ENCODE measurements around the gene JPH2.

Gene JPH2

DNA sequence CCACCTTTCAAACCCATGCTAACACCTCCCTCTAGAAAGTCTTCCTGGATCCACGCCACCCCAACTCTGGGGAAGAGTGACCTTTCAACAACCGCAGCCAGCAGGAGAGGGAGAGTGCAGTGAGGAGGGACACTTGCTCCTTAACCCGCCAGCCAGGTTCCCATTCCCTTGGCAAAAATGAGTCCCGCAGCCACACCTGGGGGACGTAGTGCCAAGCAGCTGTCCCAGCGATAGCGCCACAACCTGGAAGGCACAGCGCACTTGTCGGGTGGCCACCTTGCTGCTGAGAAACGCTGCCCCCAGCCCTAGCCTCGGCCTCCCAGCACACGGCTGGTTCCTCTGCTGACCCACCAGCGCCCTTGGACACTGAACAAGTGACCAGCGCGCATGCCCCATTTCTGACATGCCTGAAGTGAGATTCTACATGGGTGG, 119.3 kb downstream of the JPH2 start:
- H3K9ac ChIP-seq (ENCODE audit: low read length), result no peak overlapping the region
- H3K4me2 ChIP-seq (ENCODE audit: low read depth, low read length, poor library complexity, severe bottlenecking), result no peak overlapping the region
- H3K9me2 ChIP-seq (replicated peaks; ENCODE audit: insufficient read depth, low read length), result no peaks in the 10 kb centered on the region

GRCh38 chr20:44066645-44067606, 120.1 kb downstream of the JPH2 start:
- H3K9me3 ChIP-seq (ENCODE audit: insufficient read depth, low read length), result no peaks in the 10 kb centered on the region
- no peak overlapping the region for H2AFZ ChIP-seq (ENCODE audit: low read depth, low read length, severe bottlenecking)
- H3K4me3 ChIP-seq (ENCODE audit: insufficient read depth, low read length, poor library complexity, severe bottlenecking), result no peak overlapping the region
- H3K9me2 ChIP-seq (replicated peaks; ENCODE audit: insufficient read depth, low read length), result no peaks in the 10 kb centered on the region
- no peaks in the 10 kb centered on the region for H4K20me1 ChIP-seq (ENCODE audit: low read depth, low read length)
- TF ChIP-seq CTCF (IDR thresholded peaks at IDR 0.05; ENCODE audit: insufficient read depth, low read length, poor library complexity, severe bottlenecking) (no peak), EZH2phosphoT487 (conservative IDR thresholded peaks at IDR 0.05; ENCODE audit: low read length) (no peak)
- no peaks in the 10 kb centered on the region for H3K36me3 ChIP-seq (ENCODE audit: low read length)
- H3F3A ChIP-seq (ENCODE audit: insufficient read depth), result no peaks in the 10 kb centered on the region
- H3K79me2 ChIP-seq (ENCODE audit: insufficient read depth, low read length), result no peaks in the 10 kb centered on the region
- H3K27me3 ChIP-seq (ENCODE audit: low read length), result no peaks in the 10 kb centered on the region
- no peak overlapping the region for H3K27ac ChIP-seq (ENCODE audit: low read depth, low read length)
- H3K4me2 ChIP-seq (ENCODE audit: low read depth, low read length, poor library complexity, severe bottlenecking), result no peak overlapping the region
- H3K9ac ChIP-seq (ENCODE audit: low read length), result no peak overlapping the region

More for the DNA sequence above, 119.3 kb downstream of the JPH2 start:
- no peaks in the 10 kb centered on the region for H3K9me3 ChIP-seq (ENCODE audit: insufficient read depth, low read length)
- no peak overlapping the region for H2AFZ ChIP-seq (ENCODE audit: low read depth, low read length, severe bottlenecking)
- no peaks in the 10 kb centered on the region for H3K36me3 ChIP-seq (ENCODE audit: low read length)
- H3K27me3 ChIP-seq (ENCODE audit: low read length), result no peaks in the 10 kb centered on the region
- H4K20me1 ChIP-seq (ENCODE audit: low read depth, low read length), result no peaks in the 10 kb centered on the region
- H3K4me3 ChIP-seq (ENCODE audit: insufficient read depth, low read length, poor library complexity, severe bottlenecking), result no peak overlapping the region
- no peaks in the 10 kb centered on the region for H3K79me2 ChIP-seq (ENCODE audit: insufficient read depth, low read length)
- no peaks in the 10 kb centered on the region for H3F3A ChIP-seq (ENCODE audit: insufficient read depth)
- H3K27ac ChIP-seq (ENCODE audit: low read depth, low read length), result no peak overlapping the region
- TF ChIP-seq EZH2phosphoT487 (conservative IDR thresholded peaks at IDR 0.05; ENCODE audit: low read length) (no peak), CTCF (IDR thresholded peaks at IDR 0.05; ENCODE audit: insufficient read depth, low read length, poor library complexity, severe bottlenecking) (no peak)

GRCh38 chr20:44065401-44066340, 121.3 kb downstream of the JPH2 start:
- Histone ChIP-seq H3K9me3 (ENCODE audit: insufficient read depth, low read length) (no peaks in the 10 kb centered on the region), H3K4me3 (ENCODE audit: insufficient read depth, low read length, poor library complexity, severe bottlenecking) (no peak overlapping the region), H3K27me3 (ENCODE audit: low read length) (no peaks in the 10 kb centered on the region), H3K36me3 (ENCODE audit: low read length) (no peaks in the 10 kb centered on the region), H3K27ac (ENCODE audit: low read depth, low read length) (no peak overlapping the region), H2AFZ (ENCODE audit: low read depth, low read length, severe bottlenecking) (no peak overlapping the region), H4K20me1 (ENCODE audit: low read depth, low read length) (no peaks in the 10 kb centered on the region), H3K79me2 (ENCODE audit: insufficient read depth, low read length) (no peaks in the 10 kb centered on the region), H3K4me2 (ENCODE audit: low read depth, low read length, poor library complexity, severe bottlenecking) (no peak overlapping the region), H3K9ac (ENCODE audit: low read length) (no peak overlapping the region), H3K9me2 (replicated peaks; ENCODE audit: insufficient read depth, low read length) (no peaks in the 10 kb centered on the region), H3F3A (ENCODE audit: insufficient read depth) (no peaks in the 10 kb centered on the region)
- no peak for TF ChIP-seq CTCF (IDR thresholded peaks at IDR 0.05; ENCODE audit: insufficient read depth, low read length, poor library complexity, severe bottlenecking)
- no peak for TF ChIP-seq EZH2phosphoT487 (conservative IDR thresholded peaks at IDR 0.05; ENCODE audit: low read length)

All from SU-DHL-6 (cell line).